ENCODE data around the gene MAP3K4.

- TF ChIP-seq CTCF (IDR thresholded peaks at IDR 0.05; ENCODE audit: borderline replicate concordance, extremely low read depth, low read length, poor library complexity, severe bottlenecking), result no peak
- no peak for TF ChIP-seq EZH2 (IDR thresholded peaks at IDR 0.05; ENCODE audit: borderline replicate concordance, low read depth, low read length, severe bottlenecking)
These were observed 148.9 kb downstream of the MAP3K4 start for GRCh38 chr6:161140554-161140875.

Data from DND-41 (cell line).